CD4-positive, alpha-beta T cell (primary cell): ENCODE data around the gene STEAP2. TPM values are rescaled to one million over a fixed set of nuclear protein-coding genes. Genes with fewer than 3 reads are reported as not detected.

Source experiments
- ATAC-seq: fragments of 200-7000 bp; cut with Tn5 transposase; one replicate; pipeline ENCODE4 v1.10.0; 2022; ENCODE audit warnings: mild to moderate bottlenecking; ENCODE audit not compliant: poor library complexity
- CTCF ChIA-PET: fragments of 350-600 bp; sonication (Branson Sonifier 250); formaldehyde crosslinking; loops from one replicate; lab custom pipeline; 2021; ENCODE audit warnings: antibody characterized with exemption, inconsistent platforms; lab: Charles Lee
- POLR2A ChIA-PET: fragments of 350-600 bp; sonication (Branson Sonifier 250); formaldehyde crosslinking; loops from one replicate; lab custom pipeline; 2021; ENCODE audit warnings: antibody characterized with exemption, inconsistent platforms; lab: Charles Lee
- DNase-seq, 14 experiments: peaks; one replicate each; pipeline ENCODE4 v3.0.0-alpha.2; 2013 to 2020; ENCODE audit warnings: mixed read lengths in 2 of 14
- H3K27ac ChIP-seq, 2 donors: one replicate each; pipeline versions ENCODE4 v1.5.1 to v1.7.0; 2013; ENCODE audit warnings: low read length in 2 of 2, low read depth in 1 of 2, mild to moderate bottlenecking in 1 of 2
- H3K27me3 ChIP-seq, 2 experiments: 1 replicate in 1 of 2; 2 replicates in 1 of 2; pipeline versions ENCODE4 v1.6.1 to v1.7.0; 2013; ENCODE audit warnings: low read length in 2 of 2, control low read depth in 1 of 2, mild to moderate bottlenecking in 1 of 2, moderate library complexity in 1 of 2; ENCODE audit not compliant: insufficient read depth in 2 of 2, control insufficient read depth in 1 of 2
- H3K36me3 ChIP-seq: one replicate; pipeline ENCODE4 v1.6.1; 2013; ENCODE audit warnings: low read length, control low read depth; ENCODE audit not compliant: insufficient read depth
- H3K4me1 ChIP-seq: one replicate; pipeline ENCODE4 v1.6.1; 2013; ENCODE audit warnings: low read length, control low read depth; ENCODE audit not compliant: insufficient read depth
- H3K4me3 ChIP-seq: one replicate; pipeline ENCODE4 v1.5.1; 2013; ENCODE audit warnings: mild to moderate bottlenecking, low read length, moderate library complexity
- H3K9me3 ChIP-seq, 2 experiments: 1 replicate in 1 of 2; 2 replicates in 1 of 2; pipeline versions ENCODE4 v1.6.1 to v1.7.0; 2013; ENCODE audit warnings: low read length in 2 of 2, mild to moderate bottlenecking in 2 of 2, control low read depth in 1 of 2, moderate library complexity in 1 of 2; ENCODE audit not compliant: control insufficient read depth in 1 of 2, insufficient read depth in 1 of 2
- H3K27ac Mint-ChIP-seq: one replicate; pipeline ENCODE4 v1.8.0; 2020; ENCODE audit warnings: mixed read lengths
- H3K27me3 Mint-ChIP-seq: one replicate; pipeline ENCODE4 v1.8.0; 2021; ENCODE audit warnings: mixed read lengths
- H3K36me3 Mint-ChIP-seq: one replicate; pipeline ENCODE4 v1.8.0; 2021; ENCODE audit warnings: low read depth, mixed read lengths
- H3K4me1 Mint-ChIP-seq: one replicate; pipeline ENCODE4 v1.8.0; 2021; ENCODE audit warnings: low read depth, mixed read lengths
- H3K4me3 Mint-ChIP-seq: one replicate; pipeline ENCODE4 v1.8.0; 2020; ENCODE audit warnings: mild to moderate bottlenecking, mixed read lengths
- H3K9me3 Mint-ChIP-seq: one replicate; pipeline ENCODE4 v1.8.0; 2020; ENCODE audit warnings: mixed read lengths
- CTCF ChIP-seq: fragments of 200-600 bp; IDR thresholded peaks from one replicate; pipeline ENCODE4 v1.8.0; 2022; ENCODE audit warnings: antibody characterized with exemption, mild to moderate bottlenecking
- intact Hi-C, 2 experiments: fragments of 100-400 bp; cut with DNase I in 1 of 2; cut with micrococcal nuclease in 1 of 2; formaldehyde crosslinking; loops; one replicate each; pipeline versions ENCODE4 v1.15.1 to v1.9.0; 2023 to 2025; cut with DNase I, micrococcal nuclease
- total RNA-seq, 174 experiments: library from RNA in 2 of 174; stranded (reverse) in 2 of 174; gene quantifications; one replicate each; pipeline ENCODE4 v1.2.3 and lab custom pipeline; 2021 to 2026

Gene STEAP2
- total RNA-seq, 2 experiments from 2014 or later: not detected

- no peak for TF ChIP-seq CTCF
- Histone ChIP-seq H3K27me3 (no peaks in the 10 kb centered on the region), H3K4me1 (no peaks in the 10 kb centered on the region), H3K36me3 (no peaks in the 10 kb centered on the region), H3K9me3 (peaks cover 7 to 11% of the 10 kb centered on the region in 2 experiments), H3K4me3 (no peak overlapping the region), H3K27ac (no peak overlapping the region)
- Mint-ChIP-seq H3K4me3 (no peak overlapping the region), H3K9me3 (peaks cover 10% of the 10 kb centered on the region), H3K4me1 (no peaks in the 10 kb centered on the region), H3K27me3 (peaks cover 8% of the 10 kb centered on the region), H3K36me3 (no peaks in the 10 kb centered on the region), H3K27ac (no peak overlapping the region)
- intact Hi-C loops: no loop called here
- POLR2A ChIA-PET: no interaction called here
- CTCF ChIA-PET: no interaction called here
- DNase-seq (no peak), ATAC-seq (no peak)
Observed at GRCh38 chr7:90192876-90193750, 18.4 kb upstream of the STEAP2 start.

- H3K4me1 Mint-ChIP-seq: no peaks in the 10 kb centered on the region
- no peaks in the 10 kb centered on the region for H3K36me3 Mint-ChIP-seq
- peaks cover 8% of the 10 kb centered on the region for H3K27me3 Mint-ChIP-seq
- TF ChIP-seq CTCF: no peak
- H3K27ac ChIP-seq: no peak overlapping the region
- intact Hi-C loops: no loop called here
- H3K4me1 ChIP-seq: no peaks in the 10 kb centered on the region
- H3K36me3 ChIP-seq: no peaks in the 10 kb centered on the region
- no peak overlapping the region for H3K4me3 ChIP-seq
- peaks cover 0 to 5% of the 10 kb centered on the region in 2 experiments for H3K27me3 ChIP-seq
- no peak overlapping the region for H3K27ac Mint-ChIP-seq
- H3K9me3 Mint-ChIP-seq: peaks cover 8% of the 10 kb centered on the region
- peaks cover 7 to 11% of the 10 kb centered on the region in 2 experiments for H3K9me3 ChIP-seq
- DNase-seq (no peak), ATAC-seq (no peak)
- H3K4me3 Mint-ChIP-seq: no peak overlapping the region
- CTCF ChIA-PET: interaction anchor here (1.2 kb wide), 1 partner anchor 220 kb away, joined by 3 read pairs; no protein-coding TSS in a partner anchor
- POLR2A ChIA-PET: no interaction called here
Observed at GRCh38 chr7:90194911-90195809, 16.4 kb upstream of the STEAP2 start.

GRCh38 chr7:90201500-90202195, 9.9 kb upstream of the STEAP2 start:
- H3K4me3 Mint-ChIP-seq: no peak overlapping the region
- no peak overlapping the region for H3K27ac ChIP-seq
- no peak overlapping the region for H3K4me3 ChIP-seq
- H3K27ac Mint-ChIP-seq: no peak overlapping the region
- H3K36me3 ChIP-seq: no peaks in the 10 kb centered on the region
- H3K27me3 ChIP-seq: peaks cover 0 to 5% of the 10 kb centered on the region in 2 experiments
- intact Hi-C loops: no loop called here
- no peak for ATAC-seq
- H3K4me1 ChIP-seq: no peaks in the 10 kb centered on the region
- no peaks in the 10 kb centered on the region for H3K27me3 Mint-ChIP-seq
- H3K9me3 ChIP-seq: no peaks in the 10 kb centered on the region
- ChIA-PET CTCF (no interaction called here), POLR2A (no interaction called here)
- H3K36me3 Mint-ChIP-seq: no peaks in the 10 kb centered on the region
- H3K4me1 Mint-ChIP-seq: no peaks in the 10 kb centered on the region
- no peak for TF ChIP-seq CTCF
- no peak for DNase-seq
- H3K9me3 Mint-ChIP-seq: no peaks in the 10 kb centered on the region
